MCF 10A (cell line): ENCODE data around the gene MEIS2. TPM values are rescaled to one million over a fixed set of nuclear protein-coding genes. Genes with fewer than 3 reads are reported as not detected.

Experiments
- BruUV-seq: library from RNA; stranded (reverse); fragments of 400-500 nt; replicated peaks from 2 replicates; lab custom pipeline; 2021; lab: Mats Ljungman, UMichigan
- CTCF ChIA-PET: fragments of 300-600 bp; sonication (Branson Sonifier 250); formaldehyde crosslinking; extraction: SDS; loops from one replicate; lab custom pipeline; 2021; ENCODE audit warnings: antibody characterized with exemption, inconsistent platforms; lab: Yijun Ruan, JAX
- POLR2A ChIA-PET: fragments of 300-600, 350-650 bp; sonication (Branson Sonifier 250); formaldehyde crosslinking; extraction: SDS; loops from one replicate; lab custom pipeline; 2020; ENCODE audit warnings: antibody characterized with exemption, inconsistent platforms; lab: Yijun Ruan, JAX
- DNase-seq: peaks from one replicate; pipeline ENCODE4 v3.0.0-alpha.2; 2018; ENCODE audit not compliant: unreplicated experiment
- H3K27ac Mint-ChIP-seq: one replicate; pipeline ENCODE4 v1.8.0; 2022; ENCODE audit warnings: mild to moderate bottlenecking, low read depth, mixed read lengths; ENCODE audit not compliant: unreplicated experiment
- H3K27me3 Mint-ChIP-seq: one replicate; pipeline ENCODE4 v1.8.0; 2022; ENCODE audit warnings: mixed read lengths; ENCODE audit not compliant: insufficient read depth, unreplicated experiment
- H3K36me3 Mint-ChIP-seq: one replicate; pipeline ENCODE4 v1.8.0; 2022; ENCODE audit warnings: mild to moderate bottlenecking, moderate library complexity, mixed read lengths; ENCODE audit not compliant: insufficient read depth, unreplicated experiment
- H3K4me1 Mint-ChIP-seq: one replicate; pipeline ENCODE4 v1.8.0; 2022; ENCODE audit warnings: mixed read lengths; ENCODE audit not compliant: insufficient read depth, unreplicated experiment
- H3K4me3 Mint-ChIP-seq: one replicate; pipeline ENCODE4 v1.8.0; 2022; ENCODE audit warnings: mild to moderate bottlenecking, moderate library complexity, mixed read lengths; ENCODE audit not compliant: unreplicated experiment
- H3K9me3 Mint-ChIP-seq: one replicate; pipeline ENCODE4 v1.8.0; 2022; ENCODE audit warnings: mixed read lengths; ENCODE audit not compliant: unreplicated experiment
- CTCF ChIP-seq: fragments of 200-600 bp; IDR thresholded peaks from one replicate; pipeline ENCODE4 v1.8.0; 2022; ENCODE audit warnings: antibody characterized with exemption, mild to moderate bottlenecking; ENCODE audit not compliant: unreplicated experiment
- intact Hi-C: fragments of 100-400 bp; cut with micrococcal nuclease; formaldehyde crosslinking; loops from 2 replicates; pipeline ENCODE4 v1.14.1; 2022
- total RNA-seq: library from RNA; stranded (reverse); gene quantifications from 2 replicates; pipeline ENCODE4 v1.2.3, GENCODE V29; 2022

Gene MEIS2
- total RNA-seq, 1 experiment from 2014 or later: 6.9 TPM

GRCh38 chr15:36901012-36901411, 199.3 kb downstream of the MEIS2 start:
- Mint-ChIP-seq H3K36me3 (no peaks in the 10 kb centered on the region), H3K4me3 (no peak overlapping the region), H3K4me1 (peaks cover 11% of the 10 kb centered on the region), H3K27ac (no peak overlapping the region), H3K27me3 (no peaks in the 10 kb centered on the region), H3K9me3 (no peaks in the 10 kb centered on the region)
- BruUV-seq: no TSS peak
- CTCF ChIA-PET: interaction anchor here (0.5 to 1.5 kb wide), 4 partner anchors 17 to 296 kb away, joined by 3 to 5 read pairs (median 4); no protein-coding TSS in a partner anchor
- no peak for DNase-seq
- no peak for TF ChIP-seq CTCF
- POLR2A ChIA-PET: interaction anchor here (1.7 kb wide), 1 partner anchor 200 kb away, joined by 4 read pairs; no protein-coding TSS in a partner anchor
- intact Hi-C loops: no loop called here

GRCh38 chr15:36899696-36900095, 200.7 kb downstream of the MEIS2 start:
- CTCF ChIA-PET: interaction anchor here (0.7 to 1.5 kb wide), 2 partner anchors 16 to 18 kb away, joined by 3 to 5 read pairs; no protein-coding TSS in a partner anchor

GRCh38 chr15:36898536-36899126, 201.7 kb downstream of the MEIS2 start:
- peaks cover 2% of the 10 kb centered on the region for H3K4me1 Mint-ChIP-seq
- TF ChIP-seq CTCF: no peak

More at GRCh38 chr15:36899696-36900095, 200.7 kb downstream of the MEIS2 start:
- TF ChIP-seq CTCF: no peak
- DNase-seq: no peak
- H3K27me3 Mint-ChIP-seq: no peaks in the 10 kb centered on the region
- H3K4me1 Mint-ChIP-seq: peaks cover 11% of the 10 kb centered on the region
- H3K4me3 Mint-ChIP-seq: no peak overlapping the region
- H3K36me3 Mint-ChIP-seq: no peaks in the 10 kb centered on the region
- H3K9me3 Mint-ChIP-seq: no peaks in the 10 kb centered on the region
- no peak overlapping the region for H3K27ac Mint-ChIP-seq
- POLR2A ChIA-PET: no interaction called here
- intact Hi-C loops: no loop called here
- no TSS peak for BruUV-seq

GRCh38 chr15:36897834-36898233, 202.5 kb downstream of the MEIS2 start:
- CTCF ChIA-PET: interaction anchor here (0.6 to 1.5 kb wide), 4 partner anchors 14 to 983 kb away, joined by 3 to 5 read pairs (median 4); no protein-coding TSS in a partner anchor
- Mint-ChIP-seq H3K9me3 (no peaks in the 10 kb centered on the region), H3K4me3 (no peak overlapping the region), H3K4me1 (no peaks in the 10 kb centered on the region), H3K27ac (no peak overlapping the region), H3K36me3 (no peaks in the 10 kb centered on the region), H3K27me3 (no peaks in the 10 kb centered on the region)
- no peak for DNase-seq
- POLR2A ChIA-PET: no interaction called here
- intact Hi-C loops: no loop called here
- no TSS peak for BruUV-seq
- TF ChIP-seq CTCF: no peak

More at GRCh38 chr15:36898536-36899126, 201.7 kb downstream of the MEIS2 start:
- no TSS peak for BruUV-seq
- H3K27me3 Mint-ChIP-seq: no peaks in the 10 kb centered on the region
- H3K4me3 Mint-ChIP-seq: no peak overlapping the region
- POLR2A ChIA-PET: no interaction called here
- DNase-seq: no peak
- intact Hi-C loops: no loop called here
- CTCF ChIA-PET: interaction anchor here (0.5 to 0.7 kb wide), 2 partner anchors 92 to 982 kb away, joined by 3 to 4 read pairs; no protein-coding TSS in a partner anchor
- H3K27ac Mint-ChIP-seq: no peak overlapping the region
- H3K36me3 Mint-ChIP-seq: no peaks in the 10 kb centered on the region
- H3K9me3 Mint-ChIP-seq: no peaks in the 10 kb centered on the region
